ENCODE results near the gene RNF214. TPM values are rescaled to one million over a fixed set of nuclear protein-coding genes. Genes with fewer than 3 reads are reported as not detected.

The RNF214 gene
- polyA plus RNA-seq, 3 donors: 6.4 to 13.8 (median 7.8) TPM

DNA sequence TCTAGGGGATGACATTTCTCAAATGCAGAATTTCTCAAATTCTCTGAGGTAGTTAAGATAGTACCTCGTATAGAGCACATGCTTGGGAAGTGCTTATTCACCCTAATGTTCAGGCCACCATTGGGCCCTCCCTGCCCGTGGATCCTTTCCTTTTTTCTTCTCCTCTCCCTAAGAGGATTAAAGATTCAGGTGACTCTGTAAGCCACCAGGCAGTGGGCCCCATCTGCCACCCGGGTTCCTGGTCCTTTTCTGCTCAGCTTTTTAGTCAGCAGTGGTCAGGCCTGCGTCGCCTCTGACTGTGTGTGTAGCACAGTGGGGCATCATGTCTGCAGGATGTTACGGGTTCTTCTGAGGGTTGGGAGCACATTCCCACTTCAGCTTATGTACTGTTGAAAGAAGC, 102.4 kb downstream of the RNF214 start:
- H3K27me3 Mint-ChIP-seq (ENCODE audit: low read depth in 3 of 3): no peaks in the 10 kb centered on the region
- H3K36me3 Mint-ChIP-seq: peaks cover 49 to 51% of the 10 kb centered on the region in 2 donors
- no peaks in the 10 kb centered on the region for H3K27me3 ChIP-seq (ENCODE audit: control insufficient read depth in 2 of 2, insufficient read depth in 2 of 2, low read length in 2 of 2)
- intact Hi-C loops (cut with micrococcal nuclease): no loop called here
- peaks cover 10% of the 10 kb centered on the region for H3K4me1 Mint-ChIP-seq
- WGBS (ENCODE audit: insufficient coverage): 94% methylated on average over 2 of the region's 6 CpGs
- H3K9me3 Mint-ChIP-seq: no peaks in the 10 kb centered on the region
- H3K4me2 ChIP-seq (replicated peaks; ENCODE audit: extremely low read depth, low read length, poor library complexity, severe bottlenecking): no peak overlapping the region
- no peak overlapping the region for H2AFZ ChIP-seq (ENCODE audit: insufficient read depth, low read depth, low read length, poor library complexity, severe bottlenecking)
- no peaks in the 10 kb centered on the region for H3K4me1 ChIP-seq (ENCODE audit: control insufficient read depth in 1 of 2, insufficient read depth in 2 of 2, low read length in 2 of 2)
- H3K9ac ChIP-seq (ENCODE audit: insufficient read depth, low read length, poor library complexity, severe bottlenecking): no peak overlapping the region
- no peak overlapping the region for H3K27ac ChIP-seq (ENCODE audit: low read depth in 1 of 2, low read length in 2 of 2)
- no peak for DNase-seq
- no peak overlapping the region for H3K4me3 Mint-ChIP-seq
- H3K4me3 ChIP-seq (replicated peaks in 1 of 3; ENCODE audit: low read depth in 2 of 3, low read length in 3 of 3): no peak overlapping the region
- peaks cover 4 to 51% of the 10 kb centered on the region in 2 donors for H3K36me3 ChIP-seq (replicated peaks in 1 of 2; ENCODE audit: control insufficient read depth in 1 of 2, insufficient read depth in 2 of 2, low read length in 2 of 2)
- H3K79me2 ChIP-seq (ENCODE audit: insufficient read depth, low read length): no peaks in the 10 kb centered on the region
- H3K27ac Mint-ChIP-seq: no peak overlapping the region
- TF ChIP-seq, protein P1, sequence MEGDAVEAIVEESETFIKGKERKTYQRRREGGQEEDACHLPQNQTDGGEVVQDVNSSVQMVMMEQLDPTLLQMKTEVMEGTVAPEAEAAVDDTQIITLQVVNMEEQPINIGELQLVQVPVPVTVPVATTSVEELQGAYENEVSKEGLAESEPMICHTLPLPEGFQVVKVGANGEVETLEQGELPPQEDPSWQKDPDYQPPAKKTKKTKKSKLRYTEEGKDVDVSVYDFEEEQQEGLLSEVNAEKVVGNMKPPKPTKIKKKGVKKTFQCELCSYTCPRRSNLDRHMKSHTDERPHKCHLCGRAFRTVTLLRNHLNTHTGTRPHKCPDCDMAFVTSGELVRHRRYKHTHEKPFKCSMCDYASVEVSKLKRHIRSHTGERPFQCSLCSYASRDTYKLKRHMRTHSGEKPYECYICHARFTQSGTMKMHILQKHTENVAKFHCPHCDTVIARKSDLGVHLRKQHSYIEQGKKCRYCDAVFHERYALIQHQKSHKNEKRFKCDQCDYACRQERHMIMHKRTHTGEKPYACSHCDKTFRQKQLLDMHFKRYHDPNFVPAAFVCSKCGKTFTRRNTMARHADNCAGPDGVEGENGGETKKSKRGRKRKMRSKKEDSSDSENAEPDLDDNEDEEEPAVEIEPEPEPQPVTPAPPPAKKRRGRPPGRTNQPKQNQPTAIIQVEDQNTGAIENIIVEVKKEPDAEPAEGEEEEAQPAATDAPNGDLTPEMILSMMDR (IDR thresholded peaks at IDR 0.05): no peak
- no peaks in the 10 kb centered on the region for H4K20me1 ChIP-seq (ENCODE audit: insufficient read depth, low read length)
- no peaks in the 10 kb centered on the region for H3K9me3 ChIP-seq (replicated peaks in 1 of 2; ENCODE audit: control insufficient read depth in 1 of 2, insufficient read depth in 1 of 2, low read length in 2 of 2)

DNA sequence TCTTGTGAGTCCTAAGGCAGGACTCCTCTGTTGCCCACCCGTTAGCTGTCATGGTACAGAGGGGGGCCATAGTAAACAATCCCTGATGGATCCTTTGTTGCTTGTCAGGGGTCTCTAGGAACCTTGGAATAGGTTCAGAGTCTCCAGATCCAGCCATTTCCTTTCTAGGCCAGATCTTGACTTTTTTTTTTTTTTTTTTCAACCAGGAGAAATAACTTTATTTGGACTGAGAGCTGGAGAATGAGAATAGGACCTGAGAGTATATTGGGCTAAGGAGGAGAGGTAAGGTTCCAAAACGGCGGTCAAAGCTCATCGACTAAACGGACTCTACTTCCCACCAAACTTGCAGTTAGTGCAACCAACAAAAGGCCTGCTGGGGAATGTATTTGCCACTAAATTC, 102.9 kb downstream of the RNF214 start:
- intact Hi-C loops (cut with micrococcal nuclease): no loop called here
- no peak for DNase-seq

More for the DNA sequence above, 102.9 kb downstream of the RNF214 start:
- H3K9me3 Mint-ChIP-seq: no peaks in the 10 kb centered on the region
- H2AFZ ChIP-seq (ENCODE audit: insufficient read depth, low read depth, low read length, poor library complexity, severe bottlenecking): no peak overlapping the region
- no peaks in the 10 kb centered on the region for H3K9me3 ChIP-seq (replicated peaks in 1 of 2; ENCODE audit: control insufficient read depth in 1 of 2, insufficient read depth in 1 of 2, low read length in 2 of 2)
- peaks cover 54 to 56% of the 10 kb centered on the region in 2 donors for H3K36me3 Mint-ChIP-seq
- H3K79me2 ChIP-seq (ENCODE audit: insufficient read depth, low read length): no peaks in the 10 kb centered on the region
- no peaks in the 10 kb centered on the region for H4K20me1 ChIP-seq (ENCODE audit: insufficient read depth, low read length)
- no peak overlapping the region for H3K4me3 ChIP-seq (replicated peaks in 1 of 3; ENCODE audit: low read depth in 2 of 3, low read length in 3 of 3)
- H3K27me3 ChIP-seq (ENCODE audit: control insufficient read depth in 2 of 2, insufficient read depth in 2 of 2, low read length in 2 of 2): no peaks in the 10 kb centered on the region
- TF ChIP-seq, protein P1 (IDR thresholded peaks at IDR 0.05): no peak
- H3K36me3 ChIP-seq (replicated peaks in 1 of 2; ENCODE audit: control insufficient read depth in 1 of 2, insufficient read depth in 2 of 2, low read length in 2 of 2): peaks cover 9 to 56% of the 10 kb centered on the region in 2 donors
- 100% methylated on average over 1 of the region's 5 CpGs for whole genome bisulfite sequencing (ENCODE audit: insufficient coverage)
- peaks cover 8% of the 10 kb centered on the region for H3K4me1 Mint-ChIP-seq
- no peak overlapping the region for H3K27ac ChIP-seq (ENCODE audit: low read depth in 1 of 2, low read length in 2 of 2)
- no peaks in the 10 kb centered on the region for H3K4me1 ChIP-seq (ENCODE audit: control insufficient read depth in 1 of 2, insufficient read depth in 2 of 2, low read length in 2 of 2)
- H3K27ac Mint-ChIP-seq: no peak overlapping the region
- no peak overlapping the region for H3K4me2 ChIP-seq (replicated peaks; ENCODE audit: extremely low read depth, low read length, poor library complexity, severe bottlenecking)
- no peak overlapping the region for H3K4me3 Mint-ChIP-seq
- no peaks in the 10 kb centered on the region for H3K27me3 Mint-ChIP-seq (ENCODE audit: low read depth in 3 of 3)
- no peak overlapping the region for H3K9ac ChIP-seq (ENCODE audit: insufficient read depth, low read length, poor library complexity, severe bottlenecking)

Small RNA genes lying within 50 kb of the gene (small RNA-seq; reads per million reads assigned to genes)
- gene RF00564 (ENCODE audit: insufficient read length, low read depth): not detected

Other genes with a start within 250 kb of the RNF214 start
- gene SIK3, start 134.2 kb upstream of the RNF214 start, polyA plus RNA-seq: 100 to 1,000 TPM in 1 of 3 donors, 10 to 100 TPM in 2; 18.3 to 142 (median 20.0) TPM
- gene PAFAH1B2, start 88.4 kb upstream of the RNF214 start, polyA plus RNA-seq: 10 to 100 TPM; 16.9 to 25.1 (median 23.7) TPM
- gene SIDT2, start 53.9 kb upstream of the RNF214 start, polyA plus RNA-seq: 100 to 1,000 TPM in 1 of 3 donors, 10 to 100 TPM in 2; 21.8 to 177 (median 41.8) TPM
- gene TAGLN, start 33.3 kb upstream of the RNF214 start, polyA plus RNA-seq: 100 to 1,000 TPM in 1 of 3 donors, 1 to 10 TPM in 2; 3.6 to 113 (median 4.0) TPM
- gene PCSK7, start 598 bp upstream of the RNF214 start, polyA plus RNA-seq: 10 to 100 TPM in 1 of 3 donors, 1 to 10 TPM in 2; 6.1 to 93.8 (median 9.5) TPM
- 1 to 10 TPM in 1 of 3 donors, not detected in 2; 2.7 TPM for gene BACE1-AS, start 58.7 kb downstream of the RNF214 start, polyA plus RNA-seq
- gene BACE1, start 83.6 kb downstream of the RNF214 start, polyA plus RNA-seq: 1 to 10 TPM; 1.6 to 9.1 (median 3.1) TPM
- 10 to 100 TPM in 1 of 3 donors, 1 to 10 TPM in 2; 4.3 to 32.1 (median 8.0) TPM for gene CEP164, start 95.2 kb downstream of the RNF214 start, polyA plus RNA-seq